SU-DHL-6 (cell line): Measurements from ENCODE around the gene CDCP2.

Source experiments
- H2AFZ ChIP-seq: fragments of 200-600 bp; sonication (generic); 2 replicates; pipeline ENCODE4 v1.6.1; 2014; ENCODE audit warnings: low read depth, mild to moderate bottlenecking, moderate library complexity, mixed read lengths, antibody characterized with exemption, low read length; ENCODE audit not compliant: severe bottlenecking
- H3F3A ChIP-seq: fragments of 200-600 bp; shearing (Covaris generic); 2 replicates; pipeline ENCODE4 v1.6.0; 2016; ENCODE audit warnings: antibody characterized with exemption, mild to moderate bottlenecking; ENCODE audit not compliant: insufficient read depth
- H3K27ac ChIP-seq: fragments of 200-600 bp; sonication (generic); 2 replicates; pipeline ENCODE4 v1.5.1; 2016; ENCODE audit warnings: low read depth, mild to moderate bottlenecking, low read length, moderate library complexity, mixed read lengths
- H3K27me3 ChIP-seq: fragments of 200-600 bp; sonication (generic), shearing (Covaris generic); 2 replicates; pipeline ENCODE4 v1.6.0; 2014; ENCODE audit warnings: mild to moderate bottlenecking, low read length
- H3K36me3 ChIP-seq: fragments of 200-600 bp; sonication (generic); 2 replicates; pipeline ENCODE4 v1.6.1; 2014; ENCODE audit warnings: mild to moderate bottlenecking, low read length, mixed read lengths
- H3K4me2 ChIP-seq: fragments of 300-600, 200-600 bp; shearing (Covaris generic), sonication (generic); 2 replicates; pipeline ENCODE4 v1.6.0; 2014; ENCODE audit warnings: low read length, low read depth, mild to moderate bottlenecking; ENCODE audit not compliant: poor library complexity, severe bottlenecking
- H3K4me3 ChIP-seq: fragments of 200-600 bp; sonication (generic); 2 replicates; pipeline ENCODE4 v1.5.1; 2014; ENCODE audit warnings: antibody characterized with exemption, low read length, mild to moderate bottlenecking, mixed read lengths; ENCODE audit not compliant: insufficient read depth, poor library complexity, severe bottlenecking
- H3K79me2 ChIP-seq: fragments of 200-600 bp; sonication (generic); 2 replicates; pipeline ENCODE4 v1.6.1; 2014; ENCODE audit warnings: mild to moderate bottlenecking, low read length, moderate library complexity; ENCODE audit not compliant: insufficient read depth
- H3K9ac ChIP-seq: fragments of 200-600 bp; sonication (generic); 2 replicates; pipeline ENCODE4 v1.7.0; 2014; ENCODE audit warnings: mild to moderate bottlenecking, low read length
- H3K9me2 ChIP-seq: fragments of 200-600 bp; sonication (generic); replicated peaks from 2 replicates; pipeline ENCODE4 v1.6.1; 2014; ENCODE audit warnings: low read length; ENCODE audit not compliant: insufficient read depth
- H3K9me3 ChIP-seq: fragments of 200-600 bp; sonication (generic); 2 replicates; pipeline ENCODE4 v1.6.1; 2014; ENCODE audit warnings: low read length, mixed read lengths; ENCODE audit not compliant: insufficient read depth
- H4K20me1 ChIP-seq: fragments of 200-600 bp; sonication (generic); 2 replicates; pipeline ENCODE4 v1.6.1; 2014; ENCODE audit warnings: low read depth, mild to moderate bottlenecking, antibody characterized with exemption, low read length, moderate library complexity, mixed read lengths
- EZH2phosphoT487 ChIP-seq: fragments of 200-600 bp; sonication (generic), shearing (Covaris generic); conservative IDR thresholded peaks from 2 replicates; pipeline ENCODE4 v1.6.1; 2018; ENCODE audit warnings: mild to moderate bottlenecking, antibody characterized with exemption, low read length, moderate library complexity, mixed read lengths
- TF ChIP-seq, protein P1 (sequence below): fragments of 200-600 bp; sonication (generic); IDR thresholded peaks from one replicate; pipeline ENCODE4 v1.5.1; 2017; ENCODE audit warnings: antibody characterized with exemption, mild to moderate bottlenecking, low read length, moderate library complexity; ENCODE audit not compliant: insufficient read depth, poor library complexity, severe bottlenecking

CDCP2 gene

DNA sequence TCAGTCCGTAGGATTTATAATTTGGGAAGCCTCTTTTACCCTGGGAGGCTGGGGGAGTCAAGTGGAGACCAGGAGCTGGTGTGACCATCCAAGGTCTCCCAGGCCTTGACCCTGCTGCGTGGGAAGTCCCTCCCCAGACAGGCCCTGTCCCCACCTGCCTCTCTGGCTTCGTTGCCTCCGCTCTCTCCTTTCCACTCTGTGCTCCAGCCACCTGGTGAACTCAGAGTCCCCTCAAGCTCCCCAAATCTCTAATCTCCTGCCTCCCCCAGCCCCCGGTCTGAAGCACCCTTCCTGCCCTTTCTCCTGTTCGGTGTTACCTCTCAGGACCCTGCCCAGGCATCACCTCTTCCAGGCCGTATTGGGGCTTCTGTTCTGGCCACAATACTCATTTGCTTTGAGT lies 27.9 kb downstream of the CDCP2 start:
- Histone ChIP-seq H3K27me3 (no peaks in the 10 kb centered on the region), H3F3A (no peaks in the 10 kb centered on the region), H3K4me2 (no peak overlapping the region), H3K9ac (no peak overlapping the region), H2AFZ (no peak overlapping the region), H3K4me3 (no peak overlapping the region), H3K27ac (no peak overlapping the region), H3K36me3 (no peaks in the 10 kb centered on the region), H4K20me1 (no peaks in the 10 kb centered on the region), H3K79me2 (no peaks in the 10 kb centered on the region), H3K9me3 (no peaks in the 10 kb centered on the region), H3K9me2 (no peaks in the 10 kb centered on the region)
- TF ChIP-seq EZH2phosphoT487, result no peak
- TF ChIP-seq, protein P1, sequence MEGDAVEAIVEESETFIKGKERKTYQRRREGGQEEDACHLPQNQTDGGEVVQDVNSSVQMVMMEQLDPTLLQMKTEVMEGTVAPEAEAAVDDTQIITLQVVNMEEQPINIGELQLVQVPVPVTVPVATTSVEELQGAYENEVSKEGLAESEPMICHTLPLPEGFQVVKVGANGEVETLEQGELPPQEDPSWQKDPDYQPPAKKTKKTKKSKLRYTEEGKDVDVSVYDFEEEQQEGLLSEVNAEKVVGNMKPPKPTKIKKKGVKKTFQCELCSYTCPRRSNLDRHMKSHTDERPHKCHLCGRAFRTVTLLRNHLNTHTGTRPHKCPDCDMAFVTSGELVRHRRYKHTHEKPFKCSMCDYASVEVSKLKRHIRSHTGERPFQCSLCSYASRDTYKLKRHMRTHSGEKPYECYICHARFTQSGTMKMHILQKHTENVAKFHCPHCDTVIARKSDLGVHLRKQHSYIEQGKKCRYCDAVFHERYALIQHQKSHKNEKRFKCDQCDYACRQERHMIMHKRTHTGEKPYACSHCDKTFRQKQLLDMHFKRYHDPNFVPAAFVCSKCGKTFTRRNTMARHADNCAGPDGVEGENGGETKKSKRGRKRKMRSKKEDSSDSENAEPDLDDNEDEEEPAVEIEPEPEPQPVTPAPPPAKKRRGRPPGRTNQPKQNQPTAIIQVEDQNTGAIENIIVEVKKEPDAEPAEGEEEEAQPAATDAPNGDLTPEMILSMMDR, result no peak

DNA sequence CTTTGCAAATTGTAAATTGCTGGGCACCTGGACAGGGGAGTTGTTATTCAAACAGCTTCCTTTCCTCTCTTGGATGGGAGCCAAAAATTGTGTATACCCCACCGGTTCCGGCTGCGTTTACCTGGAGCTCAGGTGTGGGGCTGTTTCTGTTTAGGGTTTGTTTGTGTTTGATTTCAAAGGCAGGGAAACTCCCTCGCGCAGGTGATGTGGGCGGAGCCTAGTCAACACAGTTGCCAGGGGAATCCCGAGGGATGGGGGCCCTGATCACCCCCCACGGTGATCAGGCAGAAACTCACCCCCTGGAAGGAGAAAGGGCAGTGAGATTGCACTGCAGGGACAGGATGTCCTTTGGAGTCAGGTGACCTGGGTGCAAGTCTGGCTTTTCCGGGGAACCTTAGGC lies 28.3 kb downstream of the CDCP2 start:
- Histone ChIP-seq H3K9me2 (no peaks in the 10 kb centered on the region), H3K4me3 (no peak overlapping the region), H3K27ac (no peak overlapping the region), H3K4me2 (no peak overlapping the region), H3K9ac (no peak overlapping the region), H3K36me3 (no peaks in the 10 kb centered on the region), H3K9me3 (no peaks in the 10 kb centered on the region), H3K27me3 (no peaks in the 10 kb centered on the region), H2AFZ (no peak overlapping the region), H3F3A (no peaks in the 10 kb centered on the region), H3K79me2 (no peaks in the 10 kb centered on the region), H4K20me1 (no peaks in the 10 kb centered on the region)
- TF ChIP-seq EZH2phosphoT487, result no peak
- TF ChIP-seq, protein P1, result no peak

DNA sequence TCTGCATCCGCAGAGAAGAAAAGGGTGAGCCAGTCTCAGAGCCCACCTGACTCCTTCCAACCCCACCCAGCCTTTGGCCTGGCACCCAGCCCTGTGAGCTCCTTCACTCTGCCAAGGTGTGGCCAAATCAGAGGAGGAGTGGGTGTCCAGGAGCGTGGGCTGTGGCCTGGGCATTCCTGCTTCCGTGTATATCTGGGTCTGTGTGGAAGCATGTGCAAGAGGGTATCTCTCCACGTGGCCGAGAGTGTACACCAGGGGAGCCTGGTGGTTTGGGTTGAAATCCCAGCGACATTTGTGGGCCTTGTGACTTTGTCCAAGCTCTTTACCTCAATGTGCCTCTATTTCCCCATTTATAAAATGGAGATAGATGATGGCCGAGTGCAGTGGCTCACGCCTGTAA lies 29.8 kb downstream of the CDCP2 start:
- Histone ChIP-seq H3K36me3 (no peaks in the 10 kb centered on the region), H3K27me3 (no peaks in the 10 kb centered on the region), H3F3A (no peaks in the 10 kb centered on the region), H3K4me2 (no peak overlapping the region), H3K79me2 (no peaks in the 10 kb centered on the region), H3K9me3 (no peaks in the 10 kb centered on the region), H3K27ac (no peak overlapping the region), H3K4me3 (no peak overlapping the region), H3K9me2 (no peaks in the 10 kb centered on the region), H2AFZ (no peak overlapping the region), H4K20me1 (no peaks in the 10 kb centered on the region), H3K9ac (no peak overlapping the region)
- TF ChIP-seq, protein P1, result no peak
- no peak for TF ChIP-seq EZH2phosphoT487
